Lower lobe of right lung (tissue), 2 donors: ENCODE results near the gene TANC1. TPM values are rescaled to one million over a fixed set of nuclear protein-coding genes. Genes with fewer than 3 reads are reported as not detected.

Source experiments
- ATAC-seq, 2 donors: fragments of 200-7000 bp; cut with Tn5 transposase; one replicate each; pipeline ENCODE4 v1.9.1; 2020 to 2022; ENCODE audit warnings: mild to moderate bottlenecking in 2 of 2, moderate library complexity in 2 of 2
- DNase-seq: peaks from one replicate; pipeline ENCODE4 v3.0.0-alpha.2; 2020
- H3K27ac ChIP-seq: fragments of 200-600 bp; one replicate; pipeline ENCODE4 v1.8.0; 2022
- H3K27me3 ChIP-seq: fragments of 200-600 bp; one replicate; pipeline ENCODE4 v1.8.0; 2022; ENCODE audit warnings: low read depth
- H3K36me3 ChIP-seq: fragments of 200-600 bp; one replicate; pipeline ENCODE4 v1.8.0; 2022; ENCODE audit warnings: mild to moderate bottlenecking
- H3K4me1 ChIP-seq: fragments of 200-600 bp; one replicate; pipeline ENCODE4 v1.8.0; 2022
- H3K4me3 ChIP-seq: fragments of 200-600 bp; one replicate; pipeline ENCODE4 v1.8.0; 2022; ENCODE audit warnings: mild to moderate bottlenecking
- H3K9me3 ChIP-seq: fragments of 200-600 bp; one replicate; pipeline ENCODE4 v1.8.0; 2022
- intact Hi-C: fragments of 100-400 bp; cut with DNase I; formaldehyde crosslinking; loops from one replicate; pipeline ENCODE4 v1.11.0; 2022
- microRNA-seq: library from miRNA; unstranded; fragments of <30 nt; microRNA quantifications from one replicate; pipeline ENCODE4 v1.2.0, GENCODE V29; 2020; ENCODE audit warnings: borderline number of aligned reads
- total RNA-seq: library from RNA; stranded (reverse); fragmentation: NEBNext Ultra II Directional; extraction: Animal tissue kit (Norgen Biotek cat#: 25700); gene quantifications from one replicate; pipeline ENCODE4 v1.2.1, GENCODE V29; 2021
- TF ChIP-seq, protein P1 (sequence below): fragments of 200-600 bp; IDR thresholded peaks from one replicate; pipeline ENCODE4 v1.8.0; 2022; ENCODE audit warnings: antibody characterized with exemption, mild to moderate bottlenecking
- donor health status: DM: no; HTN: yes; CAD: no; lungs with severe emphysema.

TANC1 gene
- total RNA-seq, 1 donor from 2014 or later, result 39.5 TPM

DNA sequence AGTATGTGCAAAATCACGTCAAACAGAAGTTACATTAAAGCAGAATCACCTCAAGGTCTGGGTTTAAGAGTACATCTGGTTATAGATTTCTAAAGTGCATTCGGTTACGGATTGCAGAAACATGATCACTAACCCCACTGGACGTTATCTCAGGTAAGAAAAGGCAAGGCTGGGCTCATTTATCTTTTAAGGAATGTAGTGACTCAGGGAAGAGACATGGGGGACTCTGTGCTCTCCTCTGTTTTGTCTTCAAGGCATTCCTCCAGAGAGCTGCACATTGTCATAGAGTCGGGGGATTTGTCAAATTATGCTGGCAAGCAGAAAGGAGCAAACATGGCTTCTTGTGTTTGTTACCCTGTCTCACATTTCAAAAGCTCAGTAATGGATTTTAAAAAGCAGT lies 303.7 kb downstream of the TANC1 start:
- ATAC-seq (no peak), DNase-seq (no peak)
- intact Hi-C loops, result no loop called here

GRCh38 chr2:159275111-159275510 lies 306.7 kb downstream of the TANC1 start:
- Histone ChIP-seq H3K9me3 (no peaks in the 10 kb centered on the region), H3K36me3 (peaks cover 46% of the 10 kb centered on the region), H3K4me1 (no peaks in the 10 kb centered on the region), H3K4me3 (no peak overlapping the region), H3K27ac (no peak overlapping the region), H3K27me3 (no peaks in the 10 kb centered on the region)
- TF ChIP-seq, protein P1, sequence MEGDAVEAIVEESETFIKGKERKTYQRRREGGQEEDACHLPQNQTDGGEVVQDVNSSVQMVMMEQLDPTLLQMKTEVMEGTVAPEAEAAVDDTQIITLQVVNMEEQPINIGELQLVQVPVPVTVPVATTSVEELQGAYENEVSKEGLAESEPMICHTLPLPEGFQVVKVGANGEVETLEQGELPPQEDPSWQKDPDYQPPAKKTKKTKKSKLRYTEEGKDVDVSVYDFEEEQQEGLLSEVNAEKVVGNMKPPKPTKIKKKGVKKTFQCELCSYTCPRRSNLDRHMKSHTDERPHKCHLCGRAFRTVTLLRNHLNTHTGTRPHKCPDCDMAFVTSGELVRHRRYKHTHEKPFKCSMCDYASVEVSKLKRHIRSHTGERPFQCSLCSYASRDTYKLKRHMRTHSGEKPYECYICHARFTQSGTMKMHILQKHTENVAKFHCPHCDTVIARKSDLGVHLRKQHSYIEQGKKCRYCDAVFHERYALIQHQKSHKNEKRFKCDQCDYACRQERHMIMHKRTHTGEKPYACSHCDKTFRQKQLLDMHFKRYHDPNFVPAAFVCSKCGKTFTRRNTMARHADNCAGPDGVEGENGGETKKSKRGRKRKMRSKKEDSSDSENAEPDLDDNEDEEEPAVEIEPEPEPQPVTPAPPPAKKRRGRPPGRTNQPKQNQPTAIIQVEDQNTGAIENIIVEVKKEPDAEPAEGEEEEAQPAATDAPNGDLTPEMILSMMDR, result no peak
- ATAC-seq (no peak), DNase-seq (no peak)
- intact Hi-C loops, result no loop called here

More for the DNA sequence above, 303.7 kb downstream of the TANC1 start:
- TF ChIP-seq, protein P1, result no peak
- Histone ChIP-seq H3K9me3 (no peaks in the 10 kb centered on the region), H3K4me3 (no peak overlapping the region), H3K36me3 (peaks cover 31% of the 10 kb centered on the region), H3K27me3 (no peaks in the 10 kb centered on the region), H3K4me1 (peaks cover 9% of the 10 kb centered on the region), H3K27ac (no peak overlapping the region)

- Histone ChIP-seq H3K27me3 (no peaks in the 10 kb centered on the region), H3K9me3 (no peaks in the 10 kb centered on the region), H3K36me3 (peaks cover 29% of the 10 kb centered on the region), H3K4me3 (no peak overlapping the region), H3K4me1 (peaks cover 6% of the 10 kb centered on the region), H3K27ac (no peak overlapping the region)
- ATAC-seq (no peak), DNase-seq (no peak)
- TF ChIP-seq, protein P1, result no peak
- intact Hi-C loops, result no loop called here
Observed at GRCh38 chr2:159279700-159280099, 311.3 kb downstream of the TANC1 start.

DNA sequence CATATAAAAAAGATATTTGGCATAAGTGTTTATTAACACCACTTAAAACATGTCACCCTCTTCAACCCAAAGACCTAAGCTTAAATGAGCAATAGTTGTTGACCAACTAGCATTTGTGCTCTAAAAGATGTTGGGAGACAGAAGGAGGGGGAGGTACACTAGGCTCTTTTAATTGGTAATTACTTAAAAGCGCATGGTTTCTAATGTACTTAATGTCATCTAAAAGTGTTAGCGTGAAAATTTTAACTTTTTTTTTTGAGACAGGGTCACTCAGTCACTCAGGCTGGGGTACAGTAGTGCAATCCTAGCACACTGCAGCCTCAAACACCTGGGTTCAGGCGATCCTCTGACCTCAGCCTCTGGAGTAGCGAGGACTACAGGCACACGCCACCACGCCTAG lies 312.6 kb downstream of the TANC1 start:
- TF ChIP-seq, protein P1, result no peak
- Histone ChIP-seq H3K27me3 (no peaks in the 10 kb centered on the region), H3K4me3 (no peak overlapping the region), H3K27ac (no peak overlapping the region), H3K36me3 (peaks cover 23% of the 10 kb centered on the region), H3K9me3 (no peaks in the 10 kb centered on the region), H3K4me1 (peaks cover 18% of the 10 kb centered on the region)
- no peak for ATAC-seq
- no peak for DNase-seq
- intact Hi-C loops, result no loop called here

Small RNAs within 50 kb of the gene (microRNA-seq; reads per million reads assigned to microRNA genes)
- not detected for gene MIR6888

Other genes with a start within 250 kb of the TANC1 start
- gene DAPL1, start 173.3 kb upstream of the TANC1 start, total RNA-seq, result not detected